BE2C (cell line): ENCODE data around the gene HERC6.
"Not testable (repeated sequence)": the region's sequence is repeated elsewhere in the genome, so short reads cannot be mapped to it uniquely, and the experiment has no call there.

Experiments used
- DNase-seq: peaks from one replicate; pipeline ENCODE4 v3.0.0-alpha.2; 2020
- H3K27me3 ChIP-seq: fragments of 250-450 bp; sonication (Bioruptor Pico); 2 replicates; pipeline ENCODE4 v1.5.1; 2020; ENCODE audit warnings: mild to moderate bottlenecking
- H3K36me3 ChIP-seq: fragments of 250-450 bp; sonication (Bioruptor Pico); 2 replicates; pipeline ENCODE4 v1.5.1; 2020; ENCODE audit warnings: mild to moderate bottlenecking
- H3K4me1 ChIP-seq: fragments of 250-450 bp; sonication (Bioruptor Pico); 2 replicates; pipeline ENCODE4 v1.5.1; 2020
- H3K4me3 ChIP-seq: 2 replicates; pipeline ENCODE4 v1.5.1; 2011; ENCODE audit warnings: low read depth, low read length
- H3K9me3 ChIP-seq: fragments of 250-450 bp; sonication (Bioruptor Pico); 2 replicates; pipeline ENCODE4 v1.5.1; 2020
- CTCF ChIP-seq: IDR thresholded peaks from 2 replicates; pipeline ENCODE4 v1.5.1; 2012; ENCODE audit warnings: mild to moderate bottlenecking, low read depth, low read length

HERC6 gene

GRCh38 chr4:88360256-88360655, 18.4 kb upstream of the HERC6 start:
- Histone ChIP-seq H3K4me1 (no peaks in the 10 kb centered on the region), H3K9me3 (no peaks in the 10 kb centered on the region), H3K36me3 (no peaks in the 10 kb centered on the region), H3K27me3 (no peaks in the 10 kb centered on the region), H3K4me3 (no peak overlapping the region)
- DNase-seq = no peak
- no peak for TF ChIP-seq CTCF

- Histone ChIP-seq H3K9me3 (no peaks in the 10 kb centered on the region), H3K27me3 (no peaks in the 10 kb centered on the region), H3K36me3 (no peaks in the 10 kb centered on the region), H3K4me1 (no peaks in the 10 kb centered on the region), H3K4me3 (no peak overlapping the region)
- no peak for TF ChIP-seq CTCF
- no peak for DNase-seq
Observed at GRCh38 chr4:88360791-88361190, 17.9 kb upstream of the HERC6 start.

- not testable (repeated sequence) for H3K36me3 ChIP-seq, H3K4me3 ChIP-seq, H3K27me3 ChIP-seq, H3K4me1 ChIP-seq, H3K9me3 ChIP-seq
- peak; percentile 11 for DNase-seq
Observed at GRCh38 chr4:88361217-88361773, 17.4 kb upstream of the HERC6 start.

- Histone ChIP-seq H3K9me3 (no peaks in the 10 kb centered on the region), H3K36me3 (no peaks in the 10 kb centered on the region), H3K4me1 (no peaks in the 10 kb centered on the region), H3K27me3 (peaks cover 3% of the 10 kb centered on the region; the same call in 1 of the 2 replicates), H3K4me3 (no peak overlapping the region)
- DNase-seq = no peak
- no peak for TF ChIP-seq CTCF
Observed at GRCh38 chr4:88366460-88366859, 12.2 kb upstream of the HERC6 start.

- peaks cover 8% of the 10 kb centered on the region for H3K27me3 ChIP-seq
- no peaks in the 10 kb centered on the region for H3K36me3 ChIP-seq
- H3K9me3 ChIP-seq = no peaks in the 10 kb centered on the region
- DNase-seq = no peak
- TF ChIP-seq CTCF = no peak
- no peak overlapping the region for H3K4me3 ChIP-seq
- no peaks in the 10 kb centered on the region for H3K4me1 ChIP-seq
Observed at GRCh38 chr4:88367826-88368225, 10.8 kb upstream of the HERC6 start.

- not testable (repeated sequence) for H3K4me3 ChIP-seq, H3K27me3 ChIP-seq, H3K36me3 ChIP-seq, DNase-seq, H3K9me3 ChIP-seq, H3K4me1 ChIP-seq
- TF ChIP-seq CTCF = peak; percentile 59
Observed at GRCh38 chr4:88369180-88369812, 9.4 kb upstream of the HERC6 start.
